Activated CD4-positive, CD25-positive, alpha-beta regulatory T cell treated with anti-CD3 and anti-CD28 coated beads, Interleukin-2, amount 50 U/mL, for 16 hours (primary cell): ENCODE data around the gene PTPN14.

Source experiments
- DNase-seq: peaks from one replicate; pipeline ENCODE4 v3.0.0-alpha.2; 2020; ENCODE audit warnings: low read depth, low spot score

Gene PTPN14

GRCh38 chr1:214476229-214476985, 75.0 kb downstream of the PTPN14 start:
- no peak for DNase-seq

- no peak for DNase-seq
Observed at GRCh38 chr1:214475746-214476145, 75.7 kb downstream of the PTPN14 start.

GRCh38 chr1:214475331-214475730, 76.1 kb downstream of the PTPN14 start:
- DNase-seq = no peak

- no peak for DNase-seq
Observed at GRCh38 chr1:214474467-214474866, 76.9 kb downstream of the PTPN14 start.

GRCh38 chr1:214473862-214474261, 77.5 kb downstream of the PTPN14 start:
- no peak for DNase-seq

- DNase-seq = no peak
Observed at GRCh38 chr1:214473387-214473786, 78.0 kb downstream of the PTPN14 start.

GRCh38 chr1:214472364-214472763, 79.0 kb downstream of the PTPN14 start:
- DNase-seq = no peak

- no peak for DNase-seq
Observed at GRCh38 chr1:214471458-214471857, 79.9 kb downstream of the PTPN14 start.

- no peak for DNase-seq
Observed at GRCh38 chr1:214470132-214470531, 81.3 kb downstream of the PTPN14 start.

GRCh38 chr1:214469290-214469689, 82.1 kb downstream of the PTPN14 start:
- no peak for DNase-seq

GRCh38 chr1:214467078-214467585, 84.3 kb downstream of the PTPN14 start:
- DNase-seq = no peak

- DNase-seq = no peak
Observed at GRCh38 chr1:214466403-214467077, 84.9 kb downstream of the PTPN14 start.

- DNase-seq = no peak
Observed at GRCh38 chr1:214464445-214465287, 86.7 kb downstream of the PTPN14 start.

GRCh38 chr1:214463596-214463995, 87.8 kb downstream of the PTPN14 start:
- DNase-seq = no peak

- no peak for DNase-seq
Observed at GRCh38 chr1:214462882-214463281, 88.5 kb downstream of the PTPN14 start.

GRCh38 chr1:214461305-214461704, 90.1 kb downstream of the PTPN14 start:
- DNase-seq = no peak

GRCh38 chr1:214460304-214460916, 91.0 kb downstream of the PTPN14 start:
- DNase-seq = no peak

- no peak for DNase-seq
Observed at GRCh38 chr1:214459895-214460294, 91.5 kb downstream of the PTPN14 start.

- DNase-seq = no peak
Observed at GRCh38 chr1:214458541-214458940, 92.9 kb downstream of the PTPN14 start.

GRCh38 chr1:214455971-214456867, 95.2 kb downstream of the PTPN14 start:
- DNase-seq = no peak

- DNase-seq = no peak
Observed at GRCh38 chr1:214455479-214455878, 95.9 kb downstream of the PTPN14 start.
